ENCODE results near the gene DGKZ.

Gene DGKZ

GRCh38 chr11:46305295-46305694 lies 42.0 kb upstream of the DGKZ start:
- no peak overlapping the region for H3K4me2 ChIP-seq (ENCODE audit: low read depth, low read length, poor library complexity, severe bottlenecking)
- no peak overlapping the region for H2AFZ ChIP-seq (ENCODE audit: low read depth, low read length, severe bottlenecking)
- no peaks in the 10 kb centered on the region for H3K9me3 ChIP-seq (ENCODE audit: insufficient read depth, low read length)
- no peaks in the 10 kb centered on the region for H3K27me3 ChIP-seq (ENCODE audit: low read length)
- H3K9ac ChIP-seq (ENCODE audit: low read length) = no peak overlapping the region
- TF ChIP-seq EZH2phosphoT487 (conservative IDR thresholded peaks at IDR 0.05; ENCODE audit: low read length) (no peak), CTCF (IDR thresholded peaks at IDR 0.05; ENCODE audit: insufficient read depth, low read length, poor library complexity, severe bottlenecking) (no peak)
- no peaks in the 10 kb centered on the region for H4K20me1 ChIP-seq (ENCODE audit: low read depth, low read length)
- H3K79me2 ChIP-seq (ENCODE audit: insufficient read depth, low read length) = no peaks in the 10 kb centered on the region
- no peaks in the 10 kb centered on the region for H3K9me2 ChIP-seq (replicated peaks; ENCODE audit: insufficient read depth, low read length)
- no peaks in the 10 kb centered on the region for H3F3A ChIP-seq (ENCODE audit: insufficient read depth)
- H3K36me3 ChIP-seq (ENCODE audit: low read length) = no peaks in the 10 kb centered on the region
- H3K4me3 ChIP-seq (ENCODE audit: insufficient read depth, low read length, poor library complexity, severe bottlenecking) = no peak overlapping the region
- no peak overlapping the region for H3K27ac ChIP-seq (ENCODE audit: low read depth, low read length)

- Histone ChIP-seq H3F3A (ENCODE audit: insufficient read depth) (no peaks in the 10 kb centered on the region), H3K36me3 (ENCODE audit: low read length) (no peaks in the 10 kb centered on the region), H4K20me1 (ENCODE audit: low read depth, low read length) (no peaks in the 10 kb centered on the region), H3K27me3 (ENCODE audit: low read length) (no peaks in the 10 kb centered on the region), H3K4me3 (ENCODE audit: insufficient read depth, low read length, poor library complexity, severe bottlenecking) (no peak overlapping the region), H3K4me2 (ENCODE audit: low read depth, low read length, poor library complexity, severe bottlenecking) (no peak overlapping the region), H3K27ac (ENCODE audit: low read depth, low read length) (no peak overlapping the region), H3K79me2 (ENCODE audit: insufficient read depth, low read length) (no peaks in the 10 kb centered on the region), H3K9me3 (ENCODE audit: insufficient read depth, low read length) (no peaks in the 10 kb centered on the region), H3K9me2 (replicated peaks; ENCODE audit: insufficient read depth, low read length) (no peaks in the 10 kb centered on the region), H3K9ac (ENCODE audit: low read length) (no peak overlapping the region), H2AFZ (ENCODE audit: low read depth, low read length, severe bottlenecking) (no peak overlapping the region)
- TF ChIP-seq CTCF (IDR thresholded peaks at IDR 0.05; ENCODE audit: insufficient read depth, low read length, poor library complexity, severe bottlenecking) (no peak), EZH2phosphoT487 (conservative IDR thresholded peaks at IDR 0.05; ENCODE audit: low read length) (no peak)
Measured at GRCh38 chr11:46306296-46306853, 40.9 kb upstream of the DGKZ start.

DNA sequence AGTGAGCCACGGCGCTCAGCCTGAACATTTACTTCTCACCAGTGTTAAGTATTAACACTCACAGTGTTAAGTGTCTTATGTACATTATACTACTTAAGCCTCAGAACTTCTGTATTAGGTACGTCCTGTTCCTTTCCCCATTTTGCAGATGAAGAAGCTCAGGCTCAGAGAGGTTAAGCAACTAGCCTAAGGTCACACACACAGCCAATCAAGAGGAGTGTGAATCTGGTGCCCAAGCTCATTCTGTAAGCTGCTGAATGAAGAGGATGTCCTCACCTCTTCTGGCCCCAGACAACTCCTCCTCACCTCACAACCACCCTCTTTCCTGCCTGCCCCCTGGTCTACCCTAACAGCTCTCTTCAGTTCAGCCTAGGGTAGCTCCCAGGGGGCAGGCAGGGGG lies 39.9 kb upstream of the DGKZ start:
- no peaks in the 10 kb centered on the region for H3K9me2 ChIP-seq (replicated peaks; ENCODE audit: insufficient read depth, low read length)
- no peak overlapping the region for H3K27ac ChIP-seq (ENCODE audit: low read depth, low read length)
- no peaks in the 10 kb centered on the region for H3F3A ChIP-seq (ENCODE audit: insufficient read depth)
- no peak overlapping the region for H2AFZ ChIP-seq (ENCODE audit: low read depth, low read length, severe bottlenecking)
- H3K9me3 ChIP-seq (ENCODE audit: insufficient read depth, low read length) = no peaks in the 10 kb centered on the region
- H3K9ac ChIP-seq (ENCODE audit: low read length) = no peak overlapping the region
- H3K79me2 ChIP-seq (ENCODE audit: insufficient read depth, low read length) = no peaks in the 10 kb centered on the region
- H3K4me2 ChIP-seq (ENCODE audit: low read depth, low read length, poor library complexity, severe bottlenecking) = no peak overlapping the region
- no peak overlapping the region for H3K4me3 ChIP-seq (ENCODE audit: insufficient read depth, low read length, poor library complexity, severe bottlenecking)
- no peaks in the 10 kb centered on the region for H4K20me1 ChIP-seq (ENCODE audit: low read depth, low read length)
- no peaks in the 10 kb centered on the region for H3K27me3 ChIP-seq (ENCODE audit: low read length)
- no peaks in the 10 kb centered on the region for H3K36me3 ChIP-seq (ENCODE audit: low read length)
- TF ChIP-seq EZH2phosphoT487 (conservative IDR thresholded peaks at IDR 0.05; ENCODE audit: low read length) = no peak
- no peak for TF ChIP-seq CTCF (IDR thresholded peaks at IDR 0.05; ENCODE audit: insufficient read depth, low read length, poor library complexity, severe bottlenecking)
